Activated T-helper 9 cell treated with anti-CD3 and anti-CD28 coated beads, Interleukin-2, amount 50 U/mL, for 16 hours (primary cell): ENCODE measurements around the gene SEPHS1.
"Not testable (repeated sequence)": the region's sequence is repeated elsewhere in the genome, so short reads cannot be mapped to it uniquely, and the experiment has no call there.

Experiments used
- DNase-seq: peaks from one replicate; pipeline ENCODE4 v3.0.0-alpha.2; 2020; ENCODE audit warnings: low read depth

The SEPHS1 gene

GRCh38 chr10:13360587-13360986 is 12.5 kb upstream of the SEPHS1 start:
- no peak for DNase-seq

GRCh38 chr10:13356392-13356791 is 8.3 kb upstream of the SEPHS1 start:
- no peak for DNase-seq

DNA sequence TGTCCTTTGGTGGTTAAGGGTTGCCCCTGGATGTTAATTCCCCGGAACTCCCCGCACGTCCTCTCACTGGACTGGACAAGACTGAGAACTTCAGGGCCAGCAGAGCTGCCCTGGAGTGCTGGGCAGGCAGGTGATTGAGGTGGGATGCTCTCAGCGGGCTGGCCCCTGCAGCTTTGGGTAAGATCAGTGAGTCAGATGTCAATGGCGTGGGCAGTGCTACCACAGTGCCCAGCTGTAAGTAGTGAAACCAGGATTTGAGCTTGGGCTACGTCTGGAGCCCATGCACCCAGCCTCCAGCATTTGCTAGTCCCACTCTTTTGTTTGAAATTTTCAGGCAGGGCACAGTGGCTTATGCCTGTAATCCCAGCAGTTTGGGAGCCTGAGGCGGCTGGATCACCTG is 6.7 kb upstream of the SEPHS1 start:
- DNase-seq, result no peak

- no peak for DNase-seq
Observed at GRCh38 chr10:13352519-13352918, 4.4 kb upstream of the SEPHS1 start.

DNA sequence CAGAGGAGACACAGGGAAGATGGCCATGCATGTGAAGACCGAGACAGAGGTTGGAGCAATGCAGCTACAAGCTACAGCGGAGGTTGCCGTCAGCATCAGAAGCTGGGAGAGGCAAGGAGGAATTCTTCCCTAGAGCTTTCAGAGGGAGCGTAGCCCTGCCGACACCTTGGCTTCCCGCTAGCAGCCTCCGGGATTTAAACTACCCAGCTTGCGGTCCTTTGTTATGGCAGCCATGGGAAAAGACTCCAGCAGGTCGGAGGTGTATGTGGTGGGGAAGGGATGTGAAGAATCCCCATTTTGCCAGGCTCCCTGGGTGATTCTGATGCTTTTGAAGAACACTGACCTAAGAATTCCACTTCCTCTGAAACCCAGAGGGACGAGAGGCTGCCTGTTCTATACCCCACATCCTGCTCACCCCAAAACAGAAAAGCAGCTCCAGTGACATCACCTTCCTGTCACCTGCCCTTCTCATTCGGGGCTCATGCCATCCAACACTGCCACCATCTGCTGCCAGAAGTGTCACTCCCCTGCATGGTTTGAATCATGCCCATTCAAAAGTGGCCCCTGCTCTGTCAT is 3.3 kb upstream of the SEPHS1 start:
- DNase-seq, result no peak

- DNase-seq, result no peak
Observed at GRCh38 chr10:13349463-13350274, 1.6 kb upstream of the SEPHS1 start.

DNA sequence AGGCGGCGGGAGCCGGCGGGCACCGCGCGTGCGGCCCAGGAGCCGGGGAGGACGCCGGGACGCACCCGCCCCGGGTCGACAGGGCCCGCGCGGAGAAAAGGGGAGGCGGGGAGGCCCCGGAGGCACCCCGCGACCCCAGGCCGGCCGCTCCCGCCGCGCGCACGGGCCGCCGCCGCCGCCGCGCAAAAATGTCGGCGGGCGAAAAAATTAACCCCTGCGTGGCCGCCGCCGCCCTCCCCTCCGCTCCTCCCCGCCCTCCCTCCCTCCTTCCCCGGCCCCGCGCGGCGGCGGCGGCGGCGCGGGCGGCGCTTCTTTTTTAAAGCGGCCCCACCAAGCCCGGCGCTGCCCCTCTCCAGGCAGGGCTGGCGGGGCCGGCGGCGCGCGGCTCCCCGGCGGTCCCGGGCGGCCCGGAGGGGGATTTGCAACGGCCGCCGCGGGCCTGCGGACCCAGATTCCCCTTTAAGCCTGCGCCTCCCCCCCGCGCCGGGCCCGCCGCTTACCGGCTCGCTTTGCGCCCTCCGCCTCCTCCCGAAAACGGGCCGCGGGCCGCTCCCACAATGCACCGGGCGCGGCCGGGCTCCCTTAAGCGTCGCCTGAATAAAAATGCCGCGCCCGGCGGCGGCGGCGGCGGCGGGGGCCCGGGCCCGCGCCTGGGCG is 465 bp downstream of the SEPHS1 start:
- DNase-seq, result peak; percentile 73

DNA sequence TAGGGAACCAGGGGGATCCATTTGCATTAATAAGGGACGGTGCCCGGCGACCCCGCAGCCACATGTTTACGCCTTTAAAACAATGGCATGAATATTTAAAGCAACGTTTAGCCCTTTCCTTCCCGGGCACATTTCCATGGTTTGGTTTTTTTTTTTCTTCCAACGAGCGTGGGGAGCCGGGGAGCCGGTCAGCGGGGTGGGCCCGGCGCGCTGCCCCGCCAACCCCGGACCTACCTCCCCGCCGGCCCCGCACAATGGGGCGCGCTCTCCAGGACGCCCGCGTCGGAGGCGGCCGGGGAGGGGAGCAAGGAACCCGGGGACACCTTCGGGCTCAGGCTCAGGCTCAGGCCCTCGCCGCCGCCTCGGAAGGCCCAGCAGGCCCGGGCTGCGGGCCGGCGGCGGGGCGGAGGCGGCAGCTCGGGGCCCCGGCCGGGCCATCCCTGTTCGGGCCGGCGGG is 1.0 kb downstream of the SEPHS1 start:
- peak; percentile 19 for DNase-seq

DNA sequence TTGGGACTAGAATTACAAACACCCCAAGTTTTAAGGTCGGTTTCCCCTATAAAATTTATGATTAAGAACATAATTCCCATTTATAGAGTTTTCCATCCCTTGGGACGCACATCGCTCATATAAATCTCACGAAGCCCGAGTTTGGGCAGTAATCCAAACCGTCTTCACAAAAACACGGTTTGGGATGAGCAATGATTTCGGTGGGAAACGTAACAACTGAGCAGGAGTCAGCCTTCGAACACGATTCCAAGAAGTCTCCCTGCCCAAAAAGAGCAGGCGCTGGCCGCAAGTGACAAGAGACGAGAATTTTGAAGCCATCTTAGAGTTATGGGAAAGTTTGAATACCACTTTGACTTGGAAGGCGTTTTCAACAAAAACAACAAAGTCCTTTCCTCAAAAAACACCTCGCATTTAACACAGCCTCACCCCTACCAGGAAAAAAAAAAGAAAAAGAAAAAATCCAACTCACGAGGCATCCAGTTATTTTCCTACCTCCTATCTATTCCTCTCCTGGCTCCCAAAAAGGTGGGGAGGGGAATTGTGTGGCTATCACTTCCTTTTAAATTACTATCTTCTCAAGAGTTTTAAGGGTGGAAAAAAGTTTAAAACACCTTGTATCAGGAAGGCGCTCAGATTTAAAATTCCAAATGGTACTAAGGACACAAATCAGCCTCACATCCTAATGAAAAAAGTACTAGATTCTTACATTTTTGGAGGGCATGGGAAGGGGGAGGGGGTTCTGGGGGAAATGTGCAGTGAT is 1.6 kb downstream of the SEPHS1 start:
- no peak for DNase-seq

DNA sequence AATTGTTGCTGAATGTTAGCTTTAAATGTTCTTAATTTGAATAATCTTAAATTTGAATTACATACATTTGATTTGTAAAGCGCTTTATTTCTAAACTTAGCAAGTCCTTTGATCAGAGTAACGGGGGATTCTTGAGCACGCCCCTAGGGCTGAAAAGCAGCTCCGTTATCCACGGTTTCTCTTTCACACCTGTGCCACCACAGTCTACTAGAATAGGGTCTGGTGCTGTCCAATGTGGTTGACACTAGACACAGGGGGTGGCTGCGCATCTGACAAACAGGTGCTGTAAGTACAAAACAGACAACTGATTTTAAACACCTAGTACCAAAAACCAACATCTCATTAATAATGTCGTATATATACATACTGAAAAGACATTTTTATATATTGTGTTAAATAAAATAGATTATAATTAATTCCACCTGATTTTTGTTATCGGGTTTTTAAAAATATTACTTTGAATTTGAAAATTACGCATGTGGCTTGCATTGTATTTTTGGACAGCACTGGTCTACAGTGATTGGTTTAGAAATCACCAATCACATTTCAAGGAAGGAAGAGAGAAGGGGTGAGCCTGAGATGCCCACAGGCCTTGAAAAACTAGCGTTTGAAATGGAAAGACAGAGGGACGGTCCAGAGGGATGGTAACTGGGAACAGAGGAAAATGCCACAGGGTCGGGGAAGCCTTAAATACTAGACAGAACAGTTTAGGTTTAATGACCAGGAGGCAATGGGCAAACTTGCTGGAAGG is 7.3 kb downstream of the SEPHS1 start:
- no peak for DNase-seq

GRCh38 chr10:13340068-13340467 is 8.0 kb downstream of the SEPHS1 start:
- DNase-seq, result no peak

DNA sequence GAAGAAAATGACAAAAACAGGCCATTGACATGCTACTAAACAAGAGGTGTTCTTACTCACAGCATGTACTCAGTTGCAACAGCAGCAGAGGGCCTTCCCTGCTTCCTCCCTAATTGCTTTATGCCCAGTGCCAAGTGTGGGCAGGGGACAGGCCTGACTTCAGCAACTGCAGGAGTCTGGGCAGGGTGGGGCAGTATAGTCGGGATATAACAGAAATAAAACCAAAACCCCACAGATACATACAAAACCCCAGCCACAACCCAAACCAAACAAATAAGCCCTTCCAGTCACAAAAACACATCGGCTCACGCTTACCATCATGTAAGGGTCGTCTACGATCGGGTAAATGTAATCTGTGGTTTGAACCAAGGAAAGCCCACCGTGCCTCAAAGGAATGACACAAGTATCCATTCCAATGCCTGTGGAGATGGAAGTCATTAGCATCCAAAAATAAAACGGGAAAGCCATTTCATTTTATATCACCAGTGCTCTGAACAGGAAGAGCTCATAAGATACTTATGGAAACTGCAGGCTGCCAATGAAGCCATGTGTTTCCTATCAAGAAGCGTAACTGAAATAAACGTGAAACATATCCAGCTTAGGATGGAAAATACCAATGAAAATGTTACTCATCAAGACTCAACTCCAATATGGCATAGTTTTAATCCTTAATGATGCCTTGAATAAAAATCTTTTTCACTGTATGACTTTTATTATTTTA is 9.5 kb downstream of the SEPHS1 start:
- no peak for DNase-seq

DNA sequence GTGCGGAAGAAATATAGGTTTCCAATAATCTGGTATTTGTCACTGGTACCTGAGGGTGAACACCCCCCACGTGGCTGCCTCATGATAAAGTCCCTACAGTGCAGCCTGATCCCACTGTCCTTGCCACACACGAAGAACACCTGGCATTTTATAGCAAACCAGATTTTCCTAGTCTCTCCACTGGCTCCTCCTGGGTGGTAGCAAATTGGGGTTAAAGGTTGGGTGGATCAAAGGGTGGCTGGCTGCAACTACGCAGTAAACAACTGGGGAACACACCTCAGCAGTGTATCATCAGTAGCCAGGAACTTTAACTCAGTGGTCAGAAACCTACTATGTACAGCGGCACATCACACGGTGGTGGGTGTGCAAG is 10.3 kb downstream of the SEPHS1 start:
- no peak for DNase-seq

DNA sequence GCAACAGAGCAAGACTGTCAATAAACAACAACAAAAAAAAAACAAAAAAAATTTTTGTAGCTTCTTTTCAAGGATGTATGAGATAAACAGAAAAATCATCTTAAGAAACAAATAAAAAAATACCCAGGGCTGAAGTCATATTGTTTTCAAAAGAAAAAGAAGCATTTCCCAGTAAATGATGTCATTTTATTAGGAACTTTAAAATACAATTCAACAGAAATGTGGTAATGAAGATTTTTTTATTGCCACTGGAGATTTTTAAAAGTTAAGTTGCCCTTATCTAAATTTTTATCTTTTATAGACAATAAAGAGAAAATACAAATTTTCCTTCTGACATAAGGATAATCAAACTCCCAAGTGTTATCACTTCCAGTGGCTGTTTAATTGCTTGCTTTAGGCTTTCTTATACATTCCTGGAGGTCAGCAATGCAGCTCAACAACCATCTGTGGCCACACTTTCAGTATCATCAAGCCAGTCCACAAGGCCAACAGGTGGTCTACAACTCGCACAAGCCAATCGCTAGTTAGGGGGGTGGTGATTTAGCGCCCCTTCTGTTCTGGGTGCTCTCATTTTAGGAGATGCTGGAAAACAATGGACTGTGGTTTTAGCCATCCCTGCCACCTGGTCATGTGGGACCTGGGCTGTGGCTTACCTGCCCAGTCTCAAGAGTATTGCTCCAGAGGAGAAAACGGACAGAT is 10.8 kb downstream of the SEPHS1 start:
- no peak for DNase-seq

- no peak for DNase-seq
Observed at GRCh38 chr10:13335881-13336280, 12.2 kb downstream of the SEPHS1 start.

DNA sequence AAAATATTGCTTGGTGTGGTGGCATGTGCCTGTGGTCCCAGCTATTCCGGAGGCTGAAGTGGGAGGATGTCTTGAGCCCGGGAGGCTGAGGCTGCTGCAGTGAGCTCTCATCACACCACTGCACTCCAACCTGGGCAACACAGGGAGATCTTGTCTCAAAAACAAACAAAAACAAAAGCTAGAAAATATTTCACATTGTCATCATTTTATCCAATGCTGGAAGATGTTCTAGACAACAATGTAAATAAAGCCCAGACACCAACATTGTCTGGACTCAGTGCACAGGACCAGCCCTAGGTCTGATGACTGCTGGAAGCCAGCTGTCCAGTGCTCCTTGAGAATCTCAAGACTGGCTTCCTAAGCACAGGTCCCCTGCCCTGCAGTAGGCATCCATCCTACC is 13.5 kb downstream of the SEPHS1 start:
- no peak for DNase-seq

DNA sequence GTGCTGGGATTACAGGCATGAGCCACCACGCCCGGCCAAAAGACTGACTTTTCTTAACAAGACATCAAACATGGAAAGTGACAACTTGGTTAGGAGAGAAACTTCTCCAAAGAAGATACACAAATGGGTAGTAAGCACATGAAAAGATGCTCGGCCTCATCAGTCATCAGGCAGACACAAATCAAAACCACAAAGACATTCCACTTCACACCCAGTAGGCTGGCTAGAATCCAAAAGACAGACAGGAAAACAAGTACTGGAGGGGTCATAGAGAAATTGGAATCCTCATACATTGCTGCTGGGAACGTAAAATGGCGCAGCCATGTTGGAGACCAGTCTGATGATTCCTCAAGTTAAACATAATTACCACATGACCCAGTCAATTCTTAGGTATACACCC is 16.4 kb downstream of the SEPHS1 start:
- DNase-seq, result no peak

DNA sequence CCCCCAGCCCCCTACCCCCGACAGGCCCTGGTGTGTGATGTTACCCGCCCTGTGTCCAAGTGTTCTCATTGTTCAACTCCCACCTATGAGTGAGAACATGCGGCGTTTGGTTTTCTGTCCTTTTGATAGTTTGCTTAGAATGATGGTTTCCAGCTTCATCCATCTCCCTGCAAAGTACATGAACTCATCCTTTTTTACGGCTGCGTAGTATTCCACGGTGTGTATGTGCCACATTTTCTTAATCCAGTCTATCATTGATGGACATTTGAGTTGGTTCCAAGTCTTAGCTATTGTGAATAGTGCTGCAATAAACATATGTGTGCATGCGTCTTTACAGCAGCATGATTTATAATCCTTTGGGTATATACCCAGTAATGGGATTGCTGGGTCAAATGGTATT is 17.1 kb downstream of the SEPHS1 start:
- DNase-seq, result not testable (repeated sequence)

GRCh38 chr10:13329565-13329964 is 18.5 kb downstream of the SEPHS1 start:
- no peak for DNase-seq

GRCh38 chr10:13328613-13329012 is 19.5 kb downstream of the SEPHS1 start:
- DNase-seq, result no peak

DNA sequence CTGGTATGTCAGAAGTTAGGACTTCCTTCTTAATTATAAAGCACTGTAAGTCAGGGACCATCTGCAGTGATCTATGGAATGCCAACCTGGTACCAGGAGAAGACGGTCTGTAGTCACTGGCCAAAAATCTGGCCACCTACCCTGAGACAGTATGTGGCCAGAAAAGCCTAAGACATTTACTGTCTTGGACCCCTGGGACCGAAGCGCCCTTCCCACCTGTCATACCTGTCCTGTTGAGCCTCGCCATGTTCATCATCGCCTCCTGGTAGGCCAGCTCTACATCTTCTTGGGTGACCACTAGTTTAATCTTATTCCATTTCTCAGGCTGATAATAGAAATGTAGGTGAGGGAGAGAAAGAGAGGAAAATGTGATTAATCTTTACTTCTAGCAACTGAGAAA is 20.0 kb downstream of the SEPHS1 start:
- DNase-seq, result no peak
